Measurements from ENCODE around the gene STK25.

GRCh38 chr2:241538838-241539615 lies 30.6 kb upstream of the STK25 start:
- TF ChIP-seq CTCF (IDR thresholded peaks at IDR 0.05; ENCODE audit: extremely low read depth in 1 of 2, insufficient read depth in 1 of 2, low read depth in 1 of 2, low read length in 2 of 2): no peak
- no peak for TF ChIP-seq JUN (IDR thresholded peaks at IDR 0.05; ENCODE audit: borderline replicate concordance, insufficient read depth, insufficient read length, low read depth)
- no peak for TF ChIP-seq POLR2A (IDR thresholded peaks at IDR 0.05; ENCODE audit: low read depth, low read length)
- TF ChIP-seq EZH2 (IDR thresholded peaks at IDR 0.05; ENCODE audit: borderline replicate concordance, low read depth, low read length, severe bottlenecking): no peak
- TF ChIP-seq GATA2 (IDR thresholded peaks at IDR 0.05; ENCODE audit: insufficient read depth, insufficient read length, low read depth, low read length): no peak
- no peak for TF ChIP-seq POLR2AphosphoS5 (IDR thresholded peaks at IDR 0.05; ENCODE audit: insufficient read depth, low read depth, low read length)
